RKO (cell line): ENCODE measurements around the gene MAPKAP1.
A peak's percentile ranks its signal among the peaks of the same experiment; 100 is the strongest.

Experiments used
- DNase-seq: peaks from one replicate; pipeline ENCODE4 v3.0.0-alpha.2; 2016; ENCODE audit warnings: low spot score

Gene MAPKAP1

DNA sequence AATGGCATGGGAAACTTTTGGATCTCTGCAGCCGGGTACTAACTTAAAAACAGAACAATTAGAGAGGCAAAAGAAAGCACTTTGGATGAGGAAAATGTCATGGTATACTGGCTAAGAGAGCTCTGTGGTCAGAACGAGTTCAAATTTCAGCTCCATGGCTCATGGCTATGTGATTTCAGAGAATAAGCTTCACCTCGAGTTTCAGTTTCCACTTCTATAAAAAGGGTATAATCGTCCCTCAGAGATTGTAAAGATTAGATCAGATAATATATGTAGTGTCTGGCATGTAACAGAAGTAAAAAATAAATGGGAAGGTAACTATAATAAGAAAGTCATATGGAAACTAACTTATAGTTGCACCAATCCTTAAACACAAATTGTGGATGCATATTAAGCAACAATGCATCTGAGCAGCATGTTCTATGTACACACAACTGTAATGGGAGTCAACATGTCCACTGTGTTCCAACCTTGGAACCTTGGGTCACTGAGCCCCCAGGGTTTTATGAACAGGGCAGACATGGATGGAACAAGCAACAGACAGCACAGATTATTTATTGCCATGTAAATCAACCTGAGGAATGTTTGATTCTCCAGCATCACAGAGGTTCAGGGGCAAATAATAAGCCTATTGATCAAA lies 145.4 kb downstream of the MAPKAP1 start:
- no peak for DNase-seq

DNA sequence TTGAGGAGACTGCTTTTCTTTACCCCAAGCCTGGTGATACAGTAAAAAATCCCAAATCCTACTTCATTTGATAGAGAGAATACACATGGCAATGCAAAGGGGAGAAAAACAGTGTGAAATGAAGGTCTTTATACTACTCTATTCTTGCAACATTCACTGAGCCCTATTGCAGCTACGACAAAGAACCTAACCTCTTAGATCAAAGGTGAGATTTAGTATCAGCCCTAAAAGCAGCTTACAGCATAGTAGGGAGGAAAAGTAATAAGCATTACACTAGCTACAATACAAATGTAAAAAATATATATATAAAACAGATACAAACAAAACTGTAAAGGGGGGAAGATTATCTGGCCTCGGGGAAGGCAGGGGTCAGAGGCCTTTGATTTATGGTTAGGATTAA lies 147.1 kb downstream of the MAPKAP1 start:
- no peak for DNase-seq

DNA sequence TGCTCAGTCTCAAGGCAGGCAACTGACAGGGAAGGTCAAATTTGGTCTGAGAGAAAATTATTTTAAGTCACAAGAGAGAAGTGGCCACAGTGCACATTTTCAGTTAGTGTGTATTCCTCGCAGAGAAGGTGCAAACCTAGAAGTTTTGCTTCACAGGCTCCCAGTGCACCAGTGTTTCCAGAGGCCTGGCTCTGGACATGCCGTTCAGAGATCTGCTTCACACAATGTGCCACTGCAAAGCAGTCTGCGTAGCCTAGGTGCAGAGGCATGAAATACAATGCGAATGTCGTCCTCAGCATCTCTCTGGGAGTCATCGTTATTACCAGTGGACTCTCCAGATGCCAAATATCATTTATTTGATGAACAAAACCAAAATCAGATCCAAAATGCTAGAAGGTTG lies 147.8 kb downstream of the MAPKAP1 start:
- no peak for DNase-seq

- DNase-seq: peak; percentile 77
Observed at GRCh38 chr9:125558453-125559092, 148.4 kb downstream of the MAPKAP1 start.

DNA sequence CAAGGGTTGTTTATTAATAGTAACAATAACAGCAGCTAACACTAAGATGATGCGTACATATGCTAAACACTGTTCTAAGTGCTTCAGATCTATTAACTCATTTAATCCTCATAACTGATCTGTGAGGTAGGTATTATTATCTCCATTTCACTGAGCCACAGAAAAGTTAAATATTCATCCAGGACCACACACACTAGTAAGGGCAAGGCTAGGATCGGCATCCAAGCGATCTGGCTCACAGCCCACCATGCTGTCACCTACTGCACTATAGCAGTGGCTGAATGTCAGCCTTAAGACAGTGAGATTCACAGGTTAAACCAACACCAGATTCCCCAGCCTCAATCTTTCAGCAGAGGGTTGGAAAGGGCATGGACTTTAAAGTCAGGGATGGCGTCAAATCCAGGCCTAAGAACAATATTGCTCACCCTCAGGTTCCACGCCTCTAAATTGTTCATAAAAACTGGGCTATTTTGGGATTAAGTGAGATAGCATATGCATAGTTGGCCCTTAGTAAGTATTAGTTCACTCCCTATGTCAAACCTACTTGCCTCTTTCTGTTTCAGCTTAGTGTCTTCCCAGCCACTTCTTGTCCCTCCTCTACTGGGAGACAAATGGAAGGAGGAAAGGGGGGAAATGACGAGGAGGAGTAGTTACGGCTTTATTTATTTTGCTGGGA lies 150.8 kb downstream of the MAPKAP1 start:
- no peak for DNase-seq

GRCh38 chr9:125554726-125555125 lies 152.3 kb downstream of the MAPKAP1 start:
- no peak for DNase-seq

- DNase-seq: no peak
Observed at GRCh38 chr9:125551781-125552180, 155.2 kb downstream of the MAPKAP1 start.

DNA sequence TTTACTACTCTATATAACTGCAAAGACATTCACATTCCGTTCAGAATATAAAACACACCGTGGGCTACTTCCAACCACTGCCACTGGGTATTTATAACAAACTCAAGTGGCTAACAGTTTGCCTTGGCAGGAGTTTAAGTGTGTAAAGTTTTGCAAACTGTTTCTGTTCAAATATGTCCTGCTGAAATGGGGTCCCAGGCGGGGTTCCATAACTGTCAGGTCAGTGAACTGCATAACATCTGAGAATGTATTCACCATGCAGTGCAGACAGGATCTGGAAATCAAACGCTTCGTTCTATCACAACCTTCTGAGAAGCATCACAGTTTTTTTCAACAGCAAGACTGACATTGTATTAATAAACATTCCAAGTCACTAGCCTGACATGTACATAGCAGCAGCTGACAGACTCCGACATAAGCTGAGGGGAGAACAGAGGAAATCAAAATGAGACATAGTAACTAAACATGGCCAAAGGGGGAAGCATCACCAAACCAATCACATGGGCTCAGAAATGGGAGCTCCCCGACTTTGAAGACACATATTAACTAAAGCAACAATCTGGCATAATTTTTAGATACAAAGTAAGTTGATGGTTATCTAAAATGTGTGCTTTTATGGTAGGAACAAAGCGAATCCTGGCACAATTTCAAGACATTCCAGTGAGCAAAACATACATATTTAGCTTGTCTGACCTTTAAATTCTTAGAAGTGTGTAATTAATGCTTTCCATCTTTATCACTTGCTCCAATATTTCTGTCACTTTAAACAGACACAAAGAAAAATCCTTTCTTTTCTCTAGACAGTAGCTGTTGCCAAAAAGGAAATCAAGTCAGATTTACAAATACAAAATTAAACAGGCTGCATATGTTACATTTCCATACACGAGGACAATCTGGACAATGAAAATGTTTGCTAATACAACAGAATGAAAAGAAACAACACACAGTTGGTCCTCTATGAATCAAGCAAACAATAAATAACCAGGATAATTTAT lies 156.8 kb downstream of the MAPKAP1 start:
- DNase-seq: no peak

- no peak for DNase-seq
Observed at GRCh38 chr9:125549465-125549871, 157.5 kb downstream of the MAPKAP1 start.

GRCh38 chr9:125549039-125549438 lies 158.0 kb downstream of the MAPKAP1 start:
- no peak for DNase-seq

DNA sequence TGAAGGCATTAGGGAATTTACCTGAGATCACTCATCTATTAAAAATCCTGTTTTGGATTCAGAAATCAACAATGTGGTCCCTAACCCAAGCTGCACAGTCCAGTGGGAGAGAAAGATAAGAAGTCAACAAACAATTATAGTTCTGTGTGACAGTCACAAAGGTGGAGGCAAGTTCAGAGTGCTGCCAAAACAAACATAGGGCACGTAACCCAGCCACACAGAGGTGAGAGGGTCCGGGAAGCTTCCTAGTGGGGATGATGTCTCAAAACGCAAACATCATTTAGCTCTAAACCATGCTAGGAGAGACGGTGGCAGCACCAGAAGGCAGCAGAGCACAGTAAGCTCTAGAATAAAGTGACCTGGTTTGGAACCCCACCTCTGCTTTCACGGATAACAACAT lies 158.9 kb downstream of the MAPKAP1 start:
- no peak for DNase-seq

- no peak for DNase-seq
Observed at GRCh38 chr9:125547368-125547767, 159.6 kb downstream of the MAPKAP1 start.

DNA sequence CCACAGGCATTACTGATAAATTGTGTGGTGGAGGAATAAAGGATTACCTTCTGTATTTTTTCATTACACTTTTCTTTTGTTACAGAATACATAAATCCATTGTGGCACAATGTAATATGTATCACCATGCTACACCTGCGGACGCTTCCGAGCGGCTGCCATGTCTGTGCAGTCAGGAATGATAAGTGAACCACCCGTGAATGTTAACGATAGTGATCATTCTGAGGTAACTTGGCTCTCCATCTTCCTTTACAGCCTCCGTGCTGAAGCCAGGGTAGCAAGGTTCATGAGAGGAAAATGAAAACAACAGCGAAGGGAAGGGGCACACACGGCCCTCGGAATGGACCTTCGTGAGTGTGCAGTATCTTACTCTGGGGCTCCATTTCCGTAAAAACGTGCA lies 161.2 kb downstream of the MAPKAP1 start:
- DNase-seq: no peak

DNA sequence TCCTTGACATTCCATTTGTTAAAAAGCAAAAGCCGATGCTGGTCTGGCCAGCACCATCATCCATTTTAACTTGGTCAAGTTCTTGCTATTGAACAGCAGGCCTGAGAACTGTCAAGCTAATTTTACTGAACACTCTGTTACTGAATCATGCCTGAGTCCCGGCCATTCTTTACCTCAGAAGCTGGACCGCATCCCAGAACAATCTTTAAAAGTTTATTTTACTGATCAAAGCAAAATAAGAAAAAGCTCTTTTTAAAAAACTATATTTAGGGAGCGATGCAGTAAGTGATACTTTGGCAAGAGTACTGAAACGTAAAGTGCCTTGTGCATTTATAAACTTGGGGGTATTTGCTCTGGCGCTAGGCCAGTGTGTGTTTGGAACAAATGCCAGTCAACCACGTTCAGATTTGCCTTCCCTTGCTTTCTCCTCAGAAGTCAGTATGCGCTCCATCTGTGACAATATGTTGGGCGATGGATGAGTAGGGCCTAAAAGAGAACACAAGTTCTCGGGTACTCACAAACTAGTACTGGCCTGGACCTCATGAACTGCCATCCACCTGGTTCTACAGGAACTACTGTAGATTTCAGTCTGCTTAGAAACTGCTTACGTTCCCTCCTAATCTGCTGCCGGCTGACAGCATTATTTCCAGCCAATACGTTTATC lies 161.9 kb downstream of the MAPKAP1 start:
- no peak for DNase-seq

DNA sequence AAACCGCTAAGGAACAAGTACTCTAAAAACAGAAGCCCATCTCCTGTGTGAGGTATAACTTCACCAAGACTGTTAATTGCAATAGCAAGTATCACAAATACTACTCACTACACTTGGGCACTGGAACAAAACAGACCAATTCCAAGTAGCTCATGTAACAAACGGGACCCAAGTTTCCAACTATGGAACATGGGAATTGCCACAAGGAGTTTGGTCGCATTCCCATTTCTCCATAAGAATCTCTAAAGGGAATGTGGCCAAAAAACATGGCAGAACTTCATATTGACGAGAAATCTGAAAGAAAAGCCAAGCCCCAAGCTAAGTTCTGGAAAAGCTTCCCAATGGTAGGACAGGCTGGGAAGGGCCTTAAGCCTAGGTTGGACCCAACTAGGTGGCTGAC lies 162.5 kb downstream of the MAPKAP1 start:
- no peak for DNase-seq

- no peak for DNase-seq
Observed at GRCh38 chr9:125541840-125542243, 165.2 kb downstream of the MAPKAP1 start.

DNA sequence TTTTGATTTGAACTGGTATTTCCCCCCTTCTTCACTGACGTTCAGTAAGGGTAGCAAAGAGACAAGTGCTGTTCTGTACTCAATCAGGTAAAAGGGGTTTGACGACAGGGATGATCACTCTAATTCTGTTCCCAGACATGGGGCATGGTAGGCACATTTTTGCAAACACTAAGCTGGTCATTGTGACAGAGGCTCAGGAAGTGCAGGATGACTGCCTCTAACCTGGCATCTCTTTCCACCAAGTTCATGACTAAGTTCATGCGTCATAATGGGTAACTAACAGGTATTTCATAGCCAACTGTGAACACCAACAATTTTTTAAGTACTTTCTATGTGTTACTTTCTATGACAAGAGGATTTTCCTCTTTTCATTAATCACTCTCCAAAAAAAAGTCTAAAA lies 166.5 kb downstream of the MAPKAP1 start:
- DNase-seq: peak; percentile 45

- DNase-seq: peak; percentile 54
Observed at GRCh38 chr9:125538092-125538473, 168.9 kb downstream of the MAPKAP1 start.

- DNase-seq: no peak
Observed at GRCh38 chr9:125537442-125538091, 169.4 kb downstream of the MAPKAP1 start.

GRCh38 chr9:125536776-125537175 lies 170.2 kb downstream of the MAPKAP1 start:
- DNase-seq: no peak

GRCh38 chr9:125536167-125536772 lies 170.7 kb downstream of the MAPKAP1 start:
- DNase-seq: no peak
